ENCODE data around the gene SNX19. TPM values are rescaled to one million over a fixed set of nuclear protein-coding genes. Genes with fewer than 3 reads are reported as not detected.

SNX19 gene
- total RNA-seq, 5 donors from 2014 or later (not counting 1 experiment from before 2014, with no cell fraction given), result 42.7 to 61.1 (median 57.2) TPM

- Mint-ChIP-seq H3K27ac (no peak overlapping the region), H3K27me3 (peaks cover 18 to 19% of the 10 kb centered on the region in 2 donors), H3K9me3 (peaks cover 11 to 22% (median 11%) of the 10 kb centered on the region in 3 donors), H3K4me1 (no peaks in the 10 kb centered on the region), H3K4me3 (no peak overlapping the region), H3K36me3 (no peaks in the 10 kb centered on the region)
- no peak for ATAC-seq (replicated peaks in 1 of 4)
- POLR2A ChIA-PET, result no interaction called here
- Histone ChIP-seq H3K27ac (ENCODE audit: low read length) (no peak overlapping the region), H3K27me3 (replicated peaks in 1 of 2; ENCODE audit: control insufficient read depth in 2 of 2, extremely low read depth in 1 of 2, insufficient read depth in 2 of 2, low read length in 1 of 2) (no peaks in the 10 kb centered on the region), H3K4me1 (ENCODE audit: control insufficient read depth in 1 of 2, extremely low read depth in 1 of 2, insufficient read depth in 2 of 2, low read length in 2 of 2) (no peaks in the 10 kb centered on the region), H3K36me3 (ENCODE audit: control insufficient read depth in 2 of 2, extremely low read depth in 1 of 2, insufficient read depth in 1 of 2, low read length in 1 of 2) (no peaks in the 10 kb centered on the region), H3K4me3 (ENCODE audit: control insufficient read depth in 1 of 2, extremely low read depth in 1 of 2, low read length in 1 of 2) (no peak overlapping the region), H3K9me3 (no peaks in the 10 kb centered on the region)
- CTCF ChIA-PET, result interaction anchor here in 1 of 2 donors (0.6 kb wide), 1 partner anchor 450 kb away, joined by 3 read pairs; no protein-coding TSS in a partner anchor
- no peak for DNase-seq
Observed at GRCh38 chr11:130837194-130837593, 79.1 kb downstream of the SNX19 start.

- ChIA-PET POLR2A (no interaction called here), CTCF (no interaction called here)
- peaks cover 0 to 17% of the 10 kb centered on the region in 2 experiments for H3K27me3 ChIP-seq (replicated peaks in 1 of 2; ENCODE audit: control insufficient read depth in 2 of 2, extremely low read depth in 1 of 2, insufficient read depth in 2 of 2, low read length in 1 of 2)
- Mint-ChIP-seq H3K27me3 (peaks cover 11% of the 10 kb centered on the region in 2 donors), H3K4me3 (no peak overlapping the region), H3K27ac (no peak overlapping the region), H3K9me3 (peaks cover 11 to 22% (median 11%) of the 10 kb centered on the region in 3 donors), H3K4me1 (no peaks in the 10 kb centered on the region), H3K36me3 (no peaks in the 10 kb centered on the region)
- no peaks in the 10 kb centered on the region for H3K9me3 ChIP-seq
- H3K4me1 ChIP-seq (ENCODE audit: control insufficient read depth in 1 of 2, extremely low read depth in 1 of 2, insufficient read depth in 2 of 2, low read length in 2 of 2), result no peaks in the 10 kb centered on the region
- ATAC-seq (replicated peaks in 1 of 4) (no peak), DNase-seq (no peak)
- H3K27ac ChIP-seq (ENCODE audit: low read length), result no peak overlapping the region
- H3K4me3 ChIP-seq (ENCODE audit: control insufficient read depth in 1 of 2, extremely low read depth in 1 of 2, low read length in 1 of 2), result no peak overlapping the region
- no peaks in the 10 kb centered on the region for H3K36me3 ChIP-seq (ENCODE audit: control insufficient read depth in 2 of 2, extremely low read depth in 1 of 2, insufficient read depth in 1 of 2, low read length in 1 of 2)
Observed at GRCh38 chr11:130834886-130835285, 81.4 kb downstream of the SNX19 start.

GRCh38 chr11:130832566-130833425 lies 83.5 kb downstream of the SNX19 start:
- Histone ChIP-seq H3K4me3 (ENCODE audit: control insufficient read depth in 1 of 2, extremely low read depth in 1 of 2, low read length in 1 of 2) (no peak overlapping the region), H3K4me1 (ENCODE audit: control insufficient read depth in 1 of 2, extremely low read depth in 1 of 2, insufficient read depth in 2 of 2, low read length in 2 of 2) (no peaks in the 10 kb centered on the region), H3K27ac (ENCODE audit: low read length) (no peak overlapping the region), H3K9me3 (no peaks in the 10 kb centered on the region), H3K27me3 (replicated peaks in 1 of 2; ENCODE audit: control insufficient read depth in 2 of 2, extremely low read depth in 1 of 2, insufficient read depth in 2 of 2, low read length in 1 of 2) (peaks cover 0 to 20% of the 10 kb centered on the region in 2 experiments), H3K36me3 (ENCODE audit: control insufficient read depth in 2 of 2, extremely low read depth in 1 of 2, insufficient read depth in 1 of 2, low read length in 1 of 2) (no peaks in the 10 kb centered on the region)
- CTCF ChIA-PET, result no interaction called here
- Mint-ChIP-seq H3K27me3 (peaks cover 5 to 11% of the 10 kb centered on the region in 2 donors), H3K4me1 (no peaks in the 10 kb centered on the region), H3K27ac (no peak overlapping the region), H3K9me3 (peaks cover 5 to 12% (median 9%) of the 10 kb centered on the region in 3 donors), H3K4me3 (no peak overlapping the region), H3K36me3 (no peaks in the 10 kb centered on the region)
- 75% methylated on average over 2 of the region's 9 CpGs for WGBS (ENCODE audit: insufficient coverage)
- ATAC-seq (replicated peaks in 1 of 4), result no peak
- POLR2A ChIA-PET, result no interaction called here
- DNase-seq, result no peak

GRCh38 chr11:130831976-130832375 lies 84.3 kb downstream of the SNX19 start:
- no peaks in the 10 kb centered on the region for H3K4me1 ChIP-seq (ENCODE audit: control insufficient read depth in 1 of 2, extremely low read depth in 1 of 2, insufficient read depth in 2 of 2, low read length in 2 of 2)
- peaks cover 1 to 7% (median 6%) of the 10 kb centered on the region in 3 donors for H3K9me3 Mint-ChIP-seq
- H3K36me3 ChIP-seq (ENCODE audit: control insufficient read depth in 2 of 2, extremely low read depth in 1 of 2, insufficient read depth in 1 of 2, low read length in 1 of 2), result no peaks in the 10 kb centered on the region
- no peak overlapping the region for H3K4me3 ChIP-seq (ENCODE audit: control insufficient read depth in 1 of 2, extremely low read depth in 1 of 2, low read length in 1 of 2)
- DNase-seq, result no peak
- H3K27me3 Mint-ChIP-seq, result peaks cover 3 to 11% of the 10 kb centered on the region in 2 donors
- peaks cover 0 to 22% of the 10 kb centered on the region in 2 experiments for H3K27me3 ChIP-seq (replicated peaks in 1 of 2; ENCODE audit: control insufficient read depth in 2 of 2, extremely low read depth in 1 of 2, insufficient read depth in 2 of 2, low read length in 1 of 2)
- H3K27ac Mint-ChIP-seq, result no peak overlapping the region
- H3K36me3 Mint-ChIP-seq, result no peaks in the 10 kb centered on the region
- H3K9me3 ChIP-seq, result no peaks in the 10 kb centered on the region
- ChIA-PET POLR2A (no interaction called here), CTCF (no interaction called here)
- H3K27ac ChIP-seq (ENCODE audit: low read length), result no peak overlapping the region
- H3K4me1 Mint-ChIP-seq, result no peaks in the 10 kb centered on the region
- ATAC-seq (replicated peaks in 1 of 4), result no peak
- WGBS (ENCODE audit: insufficient coverage), result 82% methylated on average over 9 of the region's 9 CpGs
- no peak overlapping the region for H3K4me3 Mint-ChIP-seq

- H3K4me1 ChIP-seq (ENCODE audit: control insufficient read depth in 1 of 2, extremely low read depth in 1 of 2, insufficient read depth in 2 of 2, low read length in 2 of 2), result no peaks in the 10 kb centered on the region
- no peak overlapping the region for H3K27ac ChIP-seq (ENCODE audit: low read length)
- no peaks in the 10 kb centered on the region for H3K9me3 ChIP-seq
- WGBS (ENCODE audit: insufficient coverage), result no CpG with 5 or more reads among the region's 7 CpGs
- CTCF ChIA-PET, result no interaction called here
- no peaks in the 10 kb centered on the region for H3K4me1 Mint-ChIP-seq
- H3K4me3 Mint-ChIP-seq, result no peak overlapping the region
- no peak overlapping the region for H3K27ac Mint-ChIP-seq
- no peak for DNase-seq
- no peaks in the 10 kb centered on the region for H3K36me3 ChIP-seq (ENCODE audit: control insufficient read depth in 2 of 2, extremely low read depth in 1 of 2, insufficient read depth in 1 of 2, low read length in 1 of 2)
- H3K27me3 Mint-ChIP-seq, result peaks cover 2 to 11% of the 10 kb centered on the region in 2 donors
- H3K9me3 Mint-ChIP-seq, result peaks cover 0 to 3% (median 1%) of the 10 kb centered on the region in 3 donors
- no peaks in the 10 kb centered on the region for H3K36me3 Mint-ChIP-seq
- ATAC-seq (replicated peaks in 1 of 4), result no peak
- H3K4me3 ChIP-seq (ENCODE audit: control insufficient read depth in 1 of 2, extremely low read depth in 1 of 2, low read length in 1 of 2), result no peak overlapping the region
- POLR2A ChIA-PET, result no interaction called here
- H3K27me3 ChIP-seq (replicated peaks in 1 of 2; ENCODE audit: control insufficient read depth in 2 of 2, extremely low read depth in 1 of 2, insufficient read depth in 2 of 2, low read length in 1 of 2), result peaks cover 0 to 22% of the 10 kb centered on the region in 2 experiments
Observed at GRCh38 chr11:130831506-130831905, 84.8 kb downstream of the SNX19 start.

GRCh38 chr11:130830566-130830965 lies 85.7 kb downstream of the SNX19 start:
- Histone ChIP-seq H3K4me1 (ENCODE audit: control insufficient read depth in 1 of 2, extremely low read depth in 1 of 2, insufficient read depth in 2 of 2, low read length in 2 of 2) (no peaks in the 10 kb centered on the region), H3K36me3 (ENCODE audit: control insufficient read depth in 2 of 2, extremely low read depth in 1 of 2, insufficient read depth in 1 of 2, low read length in 1 of 2) (no peaks in the 10 kb centered on the region), H3K27me3 (replicated peaks in 1 of 2; ENCODE audit: control insufficient read depth in 2 of 2, extremely low read depth in 1 of 2, insufficient read depth in 2 of 2, low read length in 1 of 2) (peaks cover 0 to 22% of the 10 kb centered on the region in 2 experiments), H3K9me3 (no peaks in the 10 kb centered on the region), H3K4me3 (ENCODE audit: control insufficient read depth in 1 of 2, extremely low read depth in 1 of 2, low read length in 1 of 2) (no peak overlapping the region), H3K27ac (ENCODE audit: low read length) (no peak overlapping the region)
- WGBS (ENCODE audit: insufficient coverage), result 45% methylated on average over 2 of the region's 6 CpGs
- no peak for DNase-seq
- Mint-ChIP-seq H3K4me1 (no peaks in the 10 kb centered on the region), H3K27ac (no peak overlapping the region), H3K27me3 (peaks cover 2 to 17% of the 10 kb centered on the region in 2 donors), H3K36me3 (no peaks in the 10 kb centered on the region), H3K4me3 (no peak overlapping the region), H3K9me3 (no peaks in the 10 kb centered on the region)
- ChIA-PET POLR2A (no interaction called here), CTCF (no interaction called here)
- no peak for ATAC-seq (replicated peaks in 1 of 4)
